Activated gamma-delta T cell (primary cell): ENCODE results near the gene HNRNPA1.
"Not testable (repeated sequence)": the region's sequence is repeated elsewhere in the genome, so short reads cannot be mapped to it uniquely, and the experiment has no call there.

Experiments
- DNase-seq: peaks from one replicate; lab custom pipeline; 2025; lab: John Stamatoyannopoulos, UW

Gene HNRNPA1

GRCh38 chr12:54276368-54276767, 4.2 kb upstream of the HNRNPA1 start:
- no peak for DNase-seq

- no peak for DNase-seq
These were observed 2.7 kb upstream of the HNRNPA1 start for GRCh38 chr12:54277823-54278276.

GRCh38 chr12:54279227-54279631, 1.3 kb upstream of the HNRNPA1 start:
- DNase-seq = no peak

- peak; percentile 83 for DNase-seq
These were observed 676 bp upstream of the HNRNPA1 start, which contains the start of gene CBX5 for GRCh38 chr12:54279632-54280467. Gene CBX5 (minus strand): TSS chr12:54280122. CDS start chr12:54257650, 22,472 bp downstream.

- not testable (repeated sequence) for DNase-seq
These were observed 724 bp downstream of the HNRNPA1 start for GRCh38 chr12:54281261-54281638.

- not testable (repeated sequence) for DNase-seq
These were observed 1.2 kb downstream of the HNRNPA1 start for GRCh38 chr12:54281694-54282093.

GRCh38 chr12:54282949-54283593, 2.5 kb downstream of the HNRNPA1 start:
- no peak for DNase-seq

GRCh38 chr12:54284070-54284780, 3.7 kb downstream of the HNRNPA1 start:
- not testable (repeated sequence) for DNase-seq

GRCh38 chr12:54285150-54286041, 4.9 kb downstream of the HNRNPA1 start:
- DNase-seq = no peak

- DNase-seq = no peak
These were observed 5.8 kb downstream of the HNRNPA1 start for GRCh38 chr12:54286042-54287030.

- DNase-seq = no peak
These were observed 7.0 kb downstream of the HNRNPA1 start for GRCh38 chr12:54287261-54288157.

- DNase-seq = no peak
These were observed 11.8 kb downstream of the HNRNPA1 start for GRCh38 chr12:54292083-54292930.

- DNase-seq = no peak
These were observed 12.4 kb downstream of the HNRNPA1 start for GRCh38 chr12:54292931-54293241.

- no peak for DNase-seq
These were observed 13.8 kb downstream of the HNRNPA1 start for GRCh38 chr12:54294152-54294952.

GRCh38 chr12:54294953-54295566, 14.5 kb downstream of the HNRNPA1 start:
- DNase-seq = no peak

GRCh38 chr12:54296393-54297099, 16.0 kb downstream of the HNRNPA1 start:
- no peak for DNase-seq
